ENCODE measurements around the gene ABI1. TPM values are rescaled to one million over a fixed set of nuclear protein-coding genes. Genes with fewer than 3 reads are reported as not detected.
"Not testable (repeated sequence)": the region's sequence is repeated elsewhere in the genome, so short reads cannot be mapped to it uniquely, and the experiment has no call there.

Gene ABI1
- polyA plus RNA-seq, 1 donor from 2014 or later = 50.4 TPM

GRCh38 chr10:26903431-26904217 is 42.9 kb upstream of the ABI1 start:
- TF ChIP-seq EP300 (conservative IDR thresholded peaks at IDR 0.05; ENCODE audit: poor library complexity, severe bottlenecking) (no peak), POLR2AphosphoS5 (IDR thresholded peaks at IDR 0.05) (no peak), SMC3 (conservative IDR thresholded peaks at IDR 0.05; ENCODE audit: poor library complexity) (no peak), CTCF (IDR thresholded peaks at IDR 0.05; ENCODE audit: poor library complexity, severe bottlenecking) (no peak), MXI1 (conservative IDR thresholded peaks at IDR 0.05; ENCODE audit: poor library complexity, severe bottlenecking) (no peak), EZH2 (IDR thresholded peaks at IDR 0.05; ENCODE audit: borderline replicate concordance, insufficient read depth, low read length, poor library complexity, severe bottlenecking) (no peak), TAF1 (IDR thresholded peaks at IDR 0.05; ENCODE audit: low read depth) (no peak), RAD21 (conservative IDR thresholded peaks at IDR 0.05) (no peak)
- TF ChIP-seq, protein P1, sequence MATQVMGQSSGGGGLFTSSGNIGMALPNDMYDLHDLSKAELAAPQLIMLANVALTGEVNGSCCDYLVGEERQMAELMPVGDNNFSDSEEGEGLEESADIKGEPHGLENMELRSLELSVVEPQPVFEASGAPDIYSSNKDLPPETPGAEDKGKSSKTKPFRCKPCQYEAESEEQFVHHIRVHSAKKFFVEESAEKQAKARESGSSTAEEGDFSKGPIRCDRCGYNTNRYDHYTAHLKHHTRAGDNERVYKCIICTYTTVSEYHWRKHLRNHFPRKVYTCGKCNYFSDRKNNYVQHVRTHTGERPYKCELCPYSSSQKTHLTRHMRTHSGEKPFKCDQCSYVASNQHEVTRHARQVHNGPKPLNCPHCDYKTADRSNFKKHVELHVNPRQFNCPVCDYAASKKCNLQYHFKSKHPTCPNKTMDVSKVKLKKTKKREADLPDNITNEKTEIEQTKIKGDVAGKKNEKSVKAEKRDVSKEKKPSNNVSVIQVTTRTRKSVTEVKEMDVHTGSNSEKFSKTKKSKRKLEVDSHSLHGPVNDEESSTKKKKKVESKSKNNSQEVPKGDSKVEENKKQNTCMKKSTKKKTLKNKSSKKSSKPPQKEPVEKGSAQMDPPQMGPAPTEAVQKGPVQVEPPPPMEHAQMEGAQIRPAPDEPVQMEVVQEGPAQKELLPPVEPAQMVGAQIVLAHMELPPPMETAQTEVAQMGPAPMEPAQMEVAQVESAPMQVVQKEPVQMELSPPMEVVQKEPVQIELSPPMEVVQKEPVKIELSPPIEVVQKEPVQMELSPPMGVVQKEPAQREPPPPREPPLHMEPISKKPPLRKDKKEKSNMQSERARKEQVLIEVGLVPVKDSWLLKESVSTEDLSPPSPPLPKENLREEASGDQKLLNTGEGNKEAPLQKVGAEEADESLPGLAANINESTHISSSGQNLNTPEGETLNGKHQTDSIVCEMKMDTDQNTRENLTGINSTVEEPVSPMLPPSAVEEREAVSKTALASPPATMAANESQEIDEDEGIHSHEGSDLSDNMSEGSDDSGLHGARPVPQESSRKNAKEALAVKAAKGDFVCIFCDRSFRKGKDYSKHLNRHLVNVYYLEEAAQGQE (IDR thresholded peaks at IDR 0.05; ENCODE audit: borderline replicate concordance) = no peak
- H2AFZ ChIP-seq (ENCODE audit: low read depth, low read length) = no peak overlapping the region

DNA sequence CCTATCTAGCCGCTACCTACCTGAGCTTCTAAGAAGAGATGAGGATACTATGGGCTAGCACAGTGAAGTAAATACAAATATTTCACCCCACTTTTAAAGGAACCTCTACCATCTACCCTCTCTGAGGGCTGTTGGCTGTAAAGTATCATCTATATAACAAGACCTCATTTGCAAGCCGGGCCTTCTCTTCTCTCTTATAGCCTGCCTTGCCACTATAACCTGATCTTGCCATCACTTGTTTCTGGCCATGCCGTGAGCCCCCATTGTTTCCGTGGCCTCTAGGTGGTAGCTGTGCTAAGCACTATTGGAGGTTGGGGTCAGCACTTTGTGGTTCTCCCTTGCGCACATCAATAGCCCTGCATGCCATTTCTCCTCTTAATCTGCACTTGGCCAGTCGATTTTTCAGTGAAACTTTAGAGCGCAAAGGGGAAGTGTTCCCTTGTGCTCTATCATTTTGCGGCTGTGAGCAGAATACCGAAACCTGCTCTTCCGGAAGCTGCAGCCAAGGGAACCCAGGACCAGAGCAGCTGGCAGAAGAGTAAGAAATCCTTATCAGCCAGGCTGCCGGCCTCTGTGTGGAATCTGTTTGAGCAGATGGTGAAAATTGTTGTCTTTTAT is 31.7 kb upstream of the ABI1 start:
- not testable (repeated sequence) for H3K9me2 ChIP-seq (ENCODE audit: insufficient read depth, low read length); H3K4me3 ChIP-seq (ENCODE audit: low read length); H2AFZ ChIP-seq (ENCODE audit: low read depth, low read length); H3K36me3 ChIP-seq (ENCODE audit: insufficient read depth, low read length); H3F3A ChIP-seq (ENCODE audit: insufficient read depth, low read length, poor library complexity, severe bottlenecking); H3K9ac ChIP-seq (ENCODE audit: low read length); H3K27ac ChIP-seq (ENCODE audit: low read length); H3K27me3 ChIP-seq (ENCODE audit: insufficient read depth, low read depth, low read length); H3K79me2 ChIP-seq (replicated peaks; ENCODE audit: insufficient read depth, low read length); H3K4me2 ChIP-seq (ENCODE audit: low read length); H4K20me1 ChIP-seq (ENCODE audit: insufficient read depth); H3K9me3 ChIP-seq (ENCODE audit: low read length)

More at GRCh38 chr10:26903431-26904217, 42.9 kb upstream of the ABI1 start:
- Histone ChIP-seq H3F3A (ENCODE audit: insufficient read depth, low read length, poor library complexity, severe bottlenecking) (no peaks in the 10 kb centered on the region), H3K9ac (ENCODE audit: low read length) (no peak overlapping the region), H3K36me3 (ENCODE audit: insufficient read depth, low read length) (no peaks in the 10 kb centered on the region), H3K27me3 (ENCODE audit: insufficient read depth, low read depth, low read length) (no peaks in the 10 kb centered on the region), H3K27ac (ENCODE audit: low read length) (no peak overlapping the region), H3K9me2 (ENCODE audit: insufficient read depth, low read length) (no peaks in the 10 kb centered on the region), H3K9me3 (ENCODE audit: low read length) (no peaks in the 10 kb centered on the region), H4K20me1 (ENCODE audit: insufficient read depth) (no peaks in the 10 kb centered on the region), H3K4me2 (ENCODE audit: low read length) (no peak overlapping the region), H3K79me2 (replicated peaks; ENCODE audit: insufficient read depth, low read length) (no peaks in the 10 kb centered on the region), H3K4me3 (ENCODE audit: low read length) (no peak overlapping the region)
